AG04450 (cell line): ENCODE results near the gene TANC1. TPM values are rescaled to one million over a fixed set of nuclear protein-coding genes. Genes with fewer than 3 reads are reported as not detected.

Source experiments
- CTCF ChIA-PET: fragments of 300-600, 350-600 bp; formaldehyde crosslinking; extraction: SDS; loops from one replicate; lab custom pipeline; 2022; ENCODE audit warnings: antibody characterized with exemption, inconsistent platforms; lab: Charles Lee
- POLR2A ChIA-PET: fragments of 350-600 bp; formaldehyde crosslinking; extraction: SDS; loops from one replicate; lab custom pipeline; 2021; ENCODE audit warnings: antibody characterized with exemption, inconsistent platforms; lab: Yijun Ruan, JAX
- DNase-seq: peaks from one replicate; pipeline ENCODE4 v3.0.0-alpha.2; 2011; ENCODE audit warnings: low read depth, low spot score
- H3K27ac ChIP-seq: one replicate; pipeline ENCODE4 v1.5.1; 2012; ENCODE audit warnings: low read depth, low read length, control low read depth
- H3K27me3 ChIP-seq: one replicate; pipeline ENCODE4 v1.6.0; 2012; ENCODE audit warnings: low read length; ENCODE audit not compliant: control insufficient read depth, insufficient read depth
- H3K4me3 ChIP-seq: 2 replicates; pipeline ENCODE4 v1.5.1; 2011; ENCODE audit warnings: mild to moderate bottlenecking, low read depth, low read length, control low read depth
- H3K9me3 ChIP-seq: 2 replicates; pipeline ENCODE4 v1.5.1; 2012; ENCODE audit warnings: low read length; ENCODE audit not compliant: control insufficient read depth, insufficient read depth
- polyA plus RNA-seq: library from polyadenylated mRNA; depleted of rRNA; stranded (reverse); fragments of >200 nt; gene quantifications from 2 replicates; pipeline ENCODE4 v1.2.3, GENCODE V29; 2011
- TF ChIP-seq, protein P1 (sequence below): IDR thresholded peaks from 2 replicates; pipeline ENCODE4 v1.5.1; 2011; ENCODE audit warnings: low read depth, low read length, control low read depth, inconsistent platforms

Gene TANC1
- polyA plus RNA-seq, 1 experiment, result 28.0 TPM

DNA sequence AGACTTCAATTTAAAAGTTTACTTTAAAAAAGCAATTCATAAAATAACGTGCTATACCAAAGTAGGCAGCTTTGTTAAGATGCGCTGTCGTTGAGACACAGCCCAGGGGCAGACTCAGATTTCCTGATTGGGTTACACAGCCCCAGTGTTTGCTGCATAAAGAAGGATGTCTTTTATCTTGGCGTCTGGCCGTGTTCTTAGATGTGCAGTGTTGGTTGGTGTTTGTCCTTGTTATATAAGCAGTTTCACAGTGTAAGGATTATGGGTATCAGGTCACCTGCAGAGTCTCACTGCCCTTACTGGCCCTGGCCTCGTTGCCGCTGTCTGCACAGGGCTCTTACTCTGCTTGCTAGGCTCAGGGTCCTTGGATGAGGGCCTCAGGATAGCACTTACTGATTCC lies 209.5 kb downstream of the TANC1 start:
- Histone ChIP-seq H3K9me3 (no peaks in the 10 kb centered on the region), H3K4me3 (no peak overlapping the region), H3K27ac (no peak overlapping the region), H3K27me3 (no peaks in the 10 kb centered on the region)
- CTCF ChIA-PET, result no interaction called here
- TF ChIP-seq, protein P1, sequence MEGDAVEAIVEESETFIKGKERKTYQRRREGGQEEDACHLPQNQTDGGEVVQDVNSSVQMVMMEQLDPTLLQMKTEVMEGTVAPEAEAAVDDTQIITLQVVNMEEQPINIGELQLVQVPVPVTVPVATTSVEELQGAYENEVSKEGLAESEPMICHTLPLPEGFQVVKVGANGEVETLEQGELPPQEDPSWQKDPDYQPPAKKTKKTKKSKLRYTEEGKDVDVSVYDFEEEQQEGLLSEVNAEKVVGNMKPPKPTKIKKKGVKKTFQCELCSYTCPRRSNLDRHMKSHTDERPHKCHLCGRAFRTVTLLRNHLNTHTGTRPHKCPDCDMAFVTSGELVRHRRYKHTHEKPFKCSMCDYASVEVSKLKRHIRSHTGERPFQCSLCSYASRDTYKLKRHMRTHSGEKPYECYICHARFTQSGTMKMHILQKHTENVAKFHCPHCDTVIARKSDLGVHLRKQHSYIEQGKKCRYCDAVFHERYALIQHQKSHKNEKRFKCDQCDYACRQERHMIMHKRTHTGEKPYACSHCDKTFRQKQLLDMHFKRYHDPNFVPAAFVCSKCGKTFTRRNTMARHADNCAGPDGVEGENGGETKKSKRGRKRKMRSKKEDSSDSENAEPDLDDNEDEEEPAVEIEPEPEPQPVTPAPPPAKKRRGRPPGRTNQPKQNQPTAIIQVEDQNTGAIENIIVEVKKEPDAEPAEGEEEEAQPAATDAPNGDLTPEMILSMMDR, result no peak
- POLR2A ChIA-PET, result interaction anchor here (0.6 kb wide), 1 partner anchor 109 kb away, joined by 6 read pairs; no protein-coding TSS in a partner anchor
- no peak for DNase-seq

DNA sequence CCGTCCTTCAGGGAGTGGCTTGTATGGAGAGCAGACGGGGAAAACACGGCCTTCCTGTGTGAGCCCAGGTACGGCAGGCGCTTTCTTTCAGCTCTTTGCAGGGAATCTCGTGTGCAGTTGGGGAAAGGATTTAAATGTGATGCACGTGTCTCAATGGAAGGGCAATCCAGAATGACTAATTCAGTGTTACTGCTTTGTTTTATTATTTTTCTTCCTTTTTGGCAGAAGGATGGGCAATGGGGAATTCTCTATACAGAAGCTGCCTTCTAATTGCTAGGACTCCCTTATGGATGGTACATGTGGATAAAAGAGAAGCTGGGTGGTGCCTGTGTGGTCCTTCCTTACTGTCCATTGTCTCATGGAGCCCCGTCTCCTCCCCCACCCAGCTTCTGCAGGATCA lies 210.7 kb downstream of the TANC1 start:
- TF ChIP-seq, protein P1, result no peak
- Histone ChIP-seq H3K27ac (no peak overlapping the region), H3K4me3 (no peak overlapping the region), H3K9me3 (no peaks in the 10 kb centered on the region), H3K27me3 (no peaks in the 10 kb centered on the region)
- POLR2A ChIA-PET, result no interaction called here
- no peak for DNase-seq
- CTCF ChIA-PET, result no interaction called here

DNA sequence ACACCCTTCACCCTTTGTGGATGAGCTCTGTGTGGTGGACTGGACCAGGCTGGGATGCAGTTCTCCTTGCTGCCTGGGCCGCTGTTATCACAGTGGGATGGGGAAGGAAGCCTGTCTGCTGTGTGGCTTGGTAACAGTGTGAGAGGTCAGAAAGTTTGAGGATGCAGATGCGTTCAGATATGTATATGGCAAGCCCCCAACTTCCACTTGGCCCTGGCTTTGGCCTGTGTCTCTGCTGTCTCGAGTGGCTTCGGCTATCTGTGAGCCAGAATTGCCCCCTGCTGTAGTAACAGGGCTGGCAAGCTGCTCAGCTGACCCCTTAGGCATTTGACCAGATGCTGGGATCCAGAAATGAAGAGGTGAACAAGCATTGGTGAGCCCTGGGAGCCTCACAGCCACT lies 211.3 kb downstream of the TANC1 start:
- H3K27ac ChIP-seq, result peak overlapping the region; percentile 21
- no peaks in the 10 kb centered on the region for H3K27me3 ChIP-seq
- H3K4me3 ChIP-seq, result no peak overlapping the region
- CTCF ChIA-PET, result no interaction called here
- TF ChIP-seq, protein P1, result no peak
- DNase-seq, result no peak
- no peaks in the 10 kb centered on the region for H3K9me3 ChIP-seq
- POLR2A ChIA-PET, result no interaction called here

DNA sequence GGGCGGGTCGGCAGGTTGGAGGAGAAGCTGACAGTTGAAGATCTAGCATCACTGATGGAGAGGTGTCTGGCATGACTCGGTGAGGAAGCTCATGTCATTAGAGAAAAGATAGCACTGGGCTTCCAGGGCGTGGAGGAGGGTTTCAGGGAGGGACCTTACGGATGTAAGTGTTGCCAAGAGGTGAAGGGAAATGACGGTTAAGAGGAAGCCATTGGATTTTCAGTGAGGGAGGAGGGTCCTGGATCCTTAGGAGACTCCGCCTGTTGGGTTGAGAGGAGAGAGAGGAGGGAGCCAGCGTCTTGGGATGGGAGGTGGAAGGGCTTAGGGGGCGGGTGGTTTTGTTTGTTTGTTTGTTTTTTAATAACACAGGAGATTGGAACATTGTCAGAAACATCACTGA lies 214.9 kb downstream of the TANC1 start:
- no peak for DNase-seq
- Histone ChIP-seq H3K27ac (no peak overlapping the region), H3K4me3 (no peak overlapping the region), H3K27me3 (no peaks in the 10 kb centered on the region), H3K9me3 (no peaks in the 10 kb centered on the region)
- TF ChIP-seq, protein P1, result no peak
- ChIA-PET POLR2A (no interaction called here), CTCF (interaction anchor here (1.2 kb wide), 1 partner anchor 64 kb away, joined by 3 read pairs; no protein-coding TSS in a partner anchor)

DNA sequence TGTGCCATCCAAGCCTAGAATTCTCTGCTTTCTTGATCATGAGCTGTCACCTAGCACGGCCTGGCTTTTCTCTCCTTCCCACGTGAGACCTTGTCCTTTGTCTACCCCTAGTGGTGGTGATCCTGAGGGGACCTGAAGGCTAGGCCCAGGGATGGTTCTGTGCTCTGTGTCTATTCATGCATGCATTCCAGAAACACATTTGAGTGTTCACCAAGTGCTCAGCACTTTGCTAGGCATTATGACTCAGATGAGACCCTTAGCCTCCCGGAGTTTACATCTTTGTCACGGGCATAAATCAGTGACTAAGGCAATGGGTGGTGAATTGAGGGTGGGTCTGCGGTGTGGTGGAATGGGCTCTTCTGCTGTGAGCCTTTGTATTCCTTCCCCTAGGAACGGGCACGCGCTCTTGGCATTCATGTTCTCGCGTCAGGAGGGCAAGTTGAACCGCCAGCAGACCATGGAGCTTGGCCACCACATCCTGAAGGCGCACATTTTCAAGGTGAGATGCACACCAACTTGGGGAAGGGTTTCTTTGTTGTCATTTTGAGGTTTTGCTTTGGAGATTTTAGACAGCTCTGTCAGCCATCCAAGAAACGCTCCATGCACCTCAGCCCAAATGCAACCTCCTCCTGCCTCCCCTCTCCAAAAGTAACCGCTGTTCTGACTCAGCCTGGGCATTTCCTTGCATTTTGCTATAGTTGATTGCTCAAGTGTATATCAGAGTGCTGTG lies 217.1 kb downstream of the TANC1 start:
- ChIA-PET CTCF (no interaction called here), POLR2A (no interaction called here)
- Histone ChIP-seq H3K9me3 (no peaks in the 10 kb centered on the region), H3K4me3 (no peak overlapping the region), H3K27ac (no peak overlapping the region), H3K27me3 (no peaks in the 10 kb centered on the region)
- TF ChIP-seq, protein P1, result peak; percentile 40
- DNase-seq, result no peak
